SK-N-SH (cell line): ENCODE data around the gene GPR179. TPM values are rescaled to one million over a fixed set of nuclear protein-coding genes. Genes with fewer than 3 reads are reported as not detected.
"Not testable (repeated sequence)": the region's sequence is repeated elsewhere in the genome, so short reads cannot be mapped to it uniquely, and the experiment has no call there.

Source experiments
- CTCF ChIA-PET: fragments of 300-600, 350-600 bp; formaldehyde crosslinking; extraction: SDS; loops from one replicate; lab custom pipeline; 2021; lab: Yijun Ruan, JAX
- POLR2A ChIA-PET: fragments of 350-600 bp; sonication (Branson Sonifier 250); formaldehyde crosslinking; extraction: SDS; loops from one replicate; lab custom pipeline; 2020; ENCODE audit warnings: antibody characterized with exemption, inconsistent platforms; lab: Yijun Ruan, JAX
- DNase-seq: peaks from one replicate; pipeline ENCODE4 v3.0.0; 2012
- H2AFZ ChIP-seq: fragments of 200-600 bp; sonication (generic); 2 replicates; pipeline ENCODE4 v1.8.1; 2016; ENCODE audit warnings: antibody characterized with exemption, mild to moderate bottlenecking, low read depth
- H3F3A ChIP-seq: fragments of 200-600 bp; sonication (generic); replicated peaks from 2 replicates; pipeline ENCODE3; 2016; ENCODE audit warnings: antibody characterized with exemption, mild to moderate bottlenecking; ENCODE audit not compliant: insufficient read depth
- H3K27ac ChIP-seq, 2 experiments: fragments of 200-500 bp in 1 of 2; fragments of 200-600 bp in 1 of 2; sonication (Bioruptor generic) in 1 of 2; sonication (generic), shearing (Covaris generic) in 1 of 2; 2 replicates each; pipeline versions ENCODE4 v1.5.1 to v1.6.1; 2014 to 2016; ENCODE audit warnings: low read depth in 2 of 2, inconsistent platforms in 1 of 2, low read length in 1 of 2, mild to moderate bottlenecking in 1 of 2, mixed read lengths in 1 of 2
- H3K27me3 ChIP-seq: fragments of 200-600 bp; sonication (generic), shearing (Covaris generic); 2 replicates; pipeline ENCODE4 v1.6.1; 2016; ENCODE audit warnings: mixed run types; ENCODE audit not compliant: insufficient read depth
- H3K36me3 ChIP-seq, 2 experiments: fragments of 200-500 bp in 1 of 2; fragments of 200-600 bp in 1 of 2; sonication (Bioruptor generic) in 1 of 2; sonication (generic) in 1 of 2; replicated peaks in 1 of 2; 2 replicates each; pipeline versions ENCODE3 to v1.5.1; 2014 to 2016; ENCODE audit warnings: low read length in 1 of 2, mild to moderate bottlenecking in 1 of 2; ENCODE audit not compliant: insufficient read depth in 2 of 2, control insufficient read depth in 1 of 2
- H3K4me1 ChIP-seq, 2 experiments: fragments of 200-500 bp in 1 of 2; fragments of 200-600 bp in 1 of 2; sonication (Bioruptor generic) in 1 of 2; sonication (generic), shearing (Covaris generic) in 1 of 2; 2 replicates each; pipeline versions ENCODE4 v1.5.1 to v1.6.1; 2014 to 2016; ENCODE audit warnings: low read depth in 1 of 2, low read length in 1 of 2, mixed run types in 1 of 2; ENCODE audit not compliant: insufficient read depth in 2 of 2, control insufficient read depth in 1 of 2
- H3K4me2 ChIP-seq: fragments of 200-600 bp; sonication (generic), shearing (Covaris generic); 2 replicates; pipeline ENCODE4 v1.6.1; 2017; ENCODE audit warnings: mixed run types
- H3K4me3 ChIP-seq, 2 experiments: fragments of 200-500 bp in 1 of 2; fragments of 200-600 bp in 1 of 2; sonication (Bioruptor generic) in 1 of 2; sonication (generic), shearing (Covaris generic) in 1 of 2; 2 replicates each; pipeline versions ENCODE4 v1.5.1 to v1.8.1; 2014 to 2016; ENCODE audit warnings: low read depth in 2 of 2, inconsistent platforms in 1 of 2, low read length in 1 of 2, mild to moderate bottlenecking in 1 of 2, mixed read lengths in 1 of 2, moderate library complexity in 1 of 2
- H3K79me2 ChIP-seq: fragments of 200-600 bp; sonication (generic); 2 replicates; pipeline ENCODE4 v1.8.1; 2017; ENCODE audit warnings: mild to moderate bottlenecking; ENCODE audit not compliant: insufficient read depth
- H3K9ac ChIP-seq: fragments of 200-600 bp; sonication (generic); 2 replicates; pipeline ENCODE4 v1.6.1; 2017; ENCODE audit warnings: mixed run types
- H3K9me2 ChIP-seq: fragments of 200-600 bp; sonication (generic); 2 replicates; pipeline ENCODE4 v1.6.1; 2017; ENCODE audit warnings: mixed run types
- H3K9me3 ChIP-seq: fragments of 200-600 bp; sonication (generic); 2 replicates; pipeline ENCODE4 v1.6.1; 2017; ENCODE audit warnings: mixed run types, mild to moderate bottlenecking, moderate library complexity
- H4K20me1 ChIP-seq: fragments of 200-600 bp; sonication (generic); 2 replicates; pipeline ENCODE4 v1.6.1; 2017; ENCODE audit warnings: mild to moderate bottlenecking, mixed run types; ENCODE audit not compliant: insufficient read depth
- CHD2 ChIP-seq: fragments of 150-350 bp; IDR thresholded peaks from 2 replicates; pipeline ENCODE4 v1.6.1; 2018; ENCODE audit warnings: low read length; ENCODE audit not compliant: partially characterized antibody
- EP300 ChIP-seq, 2 experiments: IDR thresholded peaks; 2 replicates each; pipeline versions ENCODE4 v1.4.0 to v1.6.1; 2012; ENCODE audit warnings: borderline replicate concordance in 1 of 2, low read depth in 1 of 2, low read length in 1 of 2
- FOXM1 ChIP-seq: IDR thresholded peaks from 2 replicates; pipeline ENCODE4 v1.4.0; 2012; ENCODE audit warnings: low read depth, mild to moderate bottlenecking
- MXI1 ChIP-seq: IDR thresholded peaks from 2 replicates; pipeline ENCODE4 v1.6.1; 2012; ENCODE audit warnings: mild to moderate bottlenecking, low read depth, low read length, improper control_type of control experiment
- NFIC ChIP-seq: IDR thresholded peaks from 2 replicates; pipeline ENCODE4 v1.4.0; 2012; ENCODE audit warnings: borderline replicate concordance
- NRF1 ChIP-seq: IDR thresholded peaks from 2 replicates; pipeline ENCODE4 v1.6.1; 2012; ENCODE audit warnings: low read depth, mild to moderate bottlenecking, low read length
- POLR2AphosphoS5 ChIP-seq: IDR thresholded peaks from 2 replicates; pipeline ENCODE4 v1.6.1; 2012; ENCODE audit warnings: low read depth, low read length
- RAD21 ChIP-seq: IDR thresholded peaks from 2 replicates; pipeline ENCODE4 v1.6.1; 2012; ENCODE audit warnings: mild to moderate bottlenecking, low read length
- SIN3A ChIP-seq: IDR thresholded peaks from 2 replicates; pipeline ENCODE4 v1.6.1; 2012; ENCODE audit warnings: low read depth, mild to moderate bottlenecking, low read length, moderate library complexity, borderline replicate concordance
- TAF1 ChIP-seq: IDR thresholded peaks from 2 replicates; pipeline ENCODE4 v1.6.1; 2012; ENCODE audit warnings: low read depth, mild to moderate bottlenecking, low read length, moderate library complexity, borderline replicate concordance
- TEAD4 ChIP-seq: IDR thresholded peaks from 2 replicates; pipeline ENCODE4 v1.4.0; 2012; ENCODE audit warnings: mild to moderate bottlenecking, borderline replicate concordance; ENCODE audit not compliant: insufficient read depth
- YY1 ChIP-seq: IDR thresholded peaks from 2 replicates; pipeline ENCODE4 v1.4.0; 2012; ENCODE audit warnings: low read depth, mild to moderate bottlenecking
- whole genome bisulfite sequencing: methylation state at CpG from one replicate; pipeline ENCODE4 v1.1.6; 2017; ENCODE audit warnings: low lambda C conversion rate; 5-methylcytosine and 5-hydroxymethylcytosine counted together
- polyA plus RNA-seq, 3 experiments: library from polyadenylated mRNA; depleted of rRNA; stranded (reverse); fragments of >200 nt; gene quantifications; 2 replicates each; pipeline ENCODE4 v1.2.3, GENCODE V29; 2012
- TF ChIP-seq, protein P1 (sequence below): IDR thresholded peaks from 2 replicates; pipeline ENCODE4; 2012
- TF ChIP-seq, protein P2 (sequence below): fragments of 150-350 bp; IDR thresholded peaks from 2 replicates; pipeline ENCODE4 v1.6.1; 2016; ENCODE audit warnings: mild to moderate bottlenecking, low read depth, low read length
- TF ChIP-seq, protein P3 (sequence below): fragments of 150-350 bp; IDR thresholded peaks from 2 replicates; pipeline ENCODE4 v1.6.1; 2017; ENCODE audit warnings: antibody characterized with exemption, low read length, low read depth, borderline replicate concordance
- TF ChIP-seq, protein P4 (sequence below): IDR thresholded peaks from 2 replicates; pipeline ENCODE4 v1.4.0; 2012; ENCODE audit warnings: low read depth
- TF ChIP-seq, protein P5 (sequence below): IDR thresholded peaks from 2 replicates; pipeline ENCODE4 v1.6.1; 2012; ENCODE audit warnings: mild to moderate bottlenecking, low read depth, low read length, moderate library complexity
- TF ChIP-seq, protein P6 (sequence below): IDR thresholded peaks from 2 replicates; pipeline ENCODE4 v1.4.0; 2012; ENCODE audit warnings: low read depth, borderline replicate concordance

GPR179 gene
- polyA plus RNA-seq, 1 of the 3 experiments (the other 2 are of a cell fraction) = 0.02 TPM

DNA sequence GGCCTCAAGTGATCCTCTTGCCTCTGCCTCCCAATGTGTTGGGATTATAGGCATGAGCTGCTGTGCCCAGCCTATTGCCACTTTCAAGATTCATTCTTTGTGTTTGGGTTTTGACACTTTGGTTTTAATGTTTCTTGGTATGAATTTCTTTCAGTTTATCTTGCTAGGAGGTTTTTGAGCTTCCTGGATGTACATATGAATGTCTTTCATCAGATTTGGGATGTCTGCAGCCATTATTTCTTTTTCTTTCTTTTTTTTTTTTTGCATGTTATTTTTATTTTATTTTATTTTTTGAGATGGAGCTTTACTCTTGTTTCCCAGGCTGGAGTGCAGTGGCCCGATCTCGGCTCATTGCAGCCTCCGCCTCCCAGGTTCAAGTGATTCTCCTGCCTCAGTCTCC is 28.3 kb downstream of the GPR179 start:
- no peaks in the 10 kb centered on the region for H3K9me3 ChIP-seq
- CTCF ChIA-PET = interaction anchor here (1.6 kb wide), 1 partner anchor 26 kb away, joined by 4 read pairs; no protein-coding TSS in a partner anchor
- H3K27me3 ChIP-seq = no peaks in the 10 kb centered on the region
- no peak overlapping the region for H3K4me2 ChIP-seq
- H3K9ac ChIP-seq = no peak overlapping the region
- H3K4me3 ChIP-seq = no peak overlapping the region
- POLR2A ChIA-PET = no interaction called here
- H3K9me2 ChIP-seq = no peaks in the 10 kb centered on the region
- no peaks in the 10 kb centered on the region for H3K79me2 ChIP-seq
- no peaks in the 10 kb centered on the region for H3F3A ChIP-seq
- H3K36me3 ChIP-seq = peaks cover 3 to 12% of the 10 kb centered on the region in 2 experiments
- no peak for TF ChIP-seq POLR2AphosphoS5
- TF ChIP-seq EP300 (IDR thresholded peaks at IDR 0.05; ENCODE audit: borderline replicate concordance in 1 of 2, low read depth in 1 of 2, low read length in 1 of 2) = no peak
- TF ChIP-seq, protein P1, sequence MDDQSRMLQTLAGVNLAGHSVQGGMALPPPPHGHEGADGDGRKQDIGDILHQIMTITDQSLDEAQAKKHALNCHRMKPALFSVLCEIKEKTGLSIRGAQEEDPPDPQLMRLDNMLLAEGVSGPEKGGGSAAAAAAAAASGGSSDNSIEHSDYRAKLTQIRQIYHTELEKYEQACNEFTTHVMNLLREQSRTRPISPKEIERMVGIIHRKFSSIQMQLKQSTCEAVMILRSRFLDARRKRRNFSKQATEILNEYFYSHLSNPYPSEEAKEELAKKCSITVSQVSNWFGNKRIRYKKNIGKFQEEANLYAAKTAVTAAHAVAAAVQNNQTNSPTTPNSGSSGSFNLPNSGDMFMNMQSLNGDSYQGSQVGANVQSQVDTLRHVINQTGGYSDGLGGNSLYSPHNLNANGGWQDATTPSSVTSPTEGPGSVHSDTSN = no peak
- no peak for TF ChIP-seq TEAD4
- TF ChIP-seq, protein P2, sequence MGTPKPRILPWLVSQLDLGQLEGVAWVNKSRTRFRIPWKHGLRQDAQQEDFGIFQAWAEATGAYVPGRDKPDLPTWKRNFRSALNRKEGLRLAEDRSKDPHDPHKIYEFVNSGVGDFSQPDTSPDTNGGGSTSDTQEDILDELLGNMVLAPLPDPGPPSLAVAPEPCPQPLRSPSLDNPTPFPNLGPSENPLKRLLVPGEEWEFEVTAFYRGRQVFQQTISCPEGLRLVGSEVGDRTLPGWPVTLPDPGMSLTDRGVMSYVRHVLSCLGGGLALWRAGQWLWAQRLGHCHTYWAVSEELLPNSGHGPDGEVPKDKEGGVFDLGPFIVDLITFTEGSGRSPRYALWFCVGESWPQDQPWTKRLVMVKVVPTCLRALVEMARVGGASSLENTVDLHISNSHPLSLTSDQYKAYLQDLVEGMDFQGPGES = no peak
- TF ChIP-seq RAD21 = no peak
- TF ChIP-seq, protein P3, sequence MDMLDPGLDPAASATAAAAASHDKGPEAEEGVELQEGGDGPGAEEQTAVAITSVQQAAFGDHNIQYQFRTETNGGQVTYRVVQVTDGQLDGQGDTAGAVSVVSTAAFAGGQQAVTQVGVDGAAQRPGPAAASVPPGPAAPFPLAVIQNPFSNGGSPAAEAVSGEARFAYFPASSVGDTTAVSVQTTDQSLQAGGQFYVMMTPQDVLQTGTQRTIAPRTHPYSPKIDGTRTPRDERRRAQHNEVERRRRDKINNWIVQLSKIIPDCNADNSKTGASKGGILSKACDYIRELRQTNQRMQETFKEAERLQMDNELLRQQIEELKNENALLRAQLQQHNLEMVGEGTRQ = no peak
- no peak for TF ChIP-seq NFIC
- TF ChIP-seq MXI1 = no peak
- TF ChIP-seq FOXM1 = no peak
- H3K4me1 ChIP-seq = no peaks in the 10 kb centered on the region
- no peak for DNase-seq
- H3K27ac ChIP-seq = no peak overlapping the region
- H2AFZ ChIP-seq = no peak overlapping the region
- H4K20me1 ChIP-seq = no peaks in the 10 kb centered on the region
- 65% methylated on average over 3 of the region's 3 CpGs for WGBS

DNA sequence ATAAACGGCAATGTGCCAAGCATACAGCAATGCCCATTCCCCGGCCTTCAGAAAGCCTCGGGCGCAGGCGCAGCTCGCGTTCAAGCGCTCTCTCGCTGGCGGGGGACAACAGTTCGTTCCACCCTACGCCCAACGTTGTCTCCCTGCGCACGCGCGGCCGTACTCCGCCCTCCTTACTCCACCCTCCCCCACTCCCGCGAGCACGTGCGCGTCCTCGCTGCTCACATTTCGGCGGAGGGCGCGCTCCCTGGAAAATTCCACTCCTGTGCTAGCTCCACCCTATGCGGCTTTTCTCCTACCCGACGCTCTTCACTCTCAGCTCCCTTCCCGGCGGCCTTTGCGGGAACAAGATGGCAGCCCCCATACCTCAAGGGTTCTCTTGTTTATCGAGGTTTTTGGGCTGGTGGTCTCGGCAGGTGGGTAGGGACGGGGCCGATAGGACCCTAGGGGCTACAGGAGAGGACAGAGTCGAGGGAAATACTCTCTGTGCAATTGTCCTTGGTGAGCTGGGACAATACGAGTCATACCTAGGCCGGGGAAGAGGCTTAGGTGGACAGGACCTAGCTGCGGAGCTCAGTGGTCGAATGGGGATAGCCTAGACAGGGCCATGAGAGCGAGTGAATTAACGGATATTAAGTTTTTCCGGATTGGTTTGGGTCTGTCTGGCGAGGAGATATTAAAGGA is 46.8 kb downstream of the GPR179 start, which contains the start of gene MRPL45:
MRPL45 (plus strand) TSS at position 335 of the 684 bp plus-strand sequence; CDS start at position 351, 16 bp downstream.
- WGBS = 2% methylated on average over 44 of the region's 48 CpGs
- TF ChIP-seq NRF1 (peak; percentile 85), CHD2 (peak; percentile 65), TAF1 (0 out of 2 replicates have a peak, but pooled peaks have one; percentile 57), MXI1 (peak; percentile 36; the same call in 1 of the 2 replicates), EP300 (IDR thresholded peaks at IDR 0.05; ENCODE audit: borderline replicate concordance in 1 of 2, low read depth in 1 of 2, low read length in 1 of 2) (0 out of 4 replicates have a peak, but pooled peaks of 1 of the 2 experiments have one; percentile 25), YY1 (peak; percentile 90), POLR2AphosphoS5 (peak; percentile 45; the same call in 1 of the 2 replicates), SIN3A (0 out of 2 replicates have a peak, but pooled peaks have one; percentile 24)
- TF ChIP-seq, protein P4, sequence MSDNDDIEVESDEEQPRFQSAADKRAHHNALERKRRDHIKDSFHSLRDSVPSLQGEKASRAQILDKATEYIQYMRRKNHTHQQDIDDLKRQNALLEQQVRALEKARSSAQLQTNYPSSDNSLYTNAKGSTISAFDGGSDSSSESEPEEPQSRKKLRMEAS = peak; percentile 88
- TF ChIP-seq, protein P5, sequence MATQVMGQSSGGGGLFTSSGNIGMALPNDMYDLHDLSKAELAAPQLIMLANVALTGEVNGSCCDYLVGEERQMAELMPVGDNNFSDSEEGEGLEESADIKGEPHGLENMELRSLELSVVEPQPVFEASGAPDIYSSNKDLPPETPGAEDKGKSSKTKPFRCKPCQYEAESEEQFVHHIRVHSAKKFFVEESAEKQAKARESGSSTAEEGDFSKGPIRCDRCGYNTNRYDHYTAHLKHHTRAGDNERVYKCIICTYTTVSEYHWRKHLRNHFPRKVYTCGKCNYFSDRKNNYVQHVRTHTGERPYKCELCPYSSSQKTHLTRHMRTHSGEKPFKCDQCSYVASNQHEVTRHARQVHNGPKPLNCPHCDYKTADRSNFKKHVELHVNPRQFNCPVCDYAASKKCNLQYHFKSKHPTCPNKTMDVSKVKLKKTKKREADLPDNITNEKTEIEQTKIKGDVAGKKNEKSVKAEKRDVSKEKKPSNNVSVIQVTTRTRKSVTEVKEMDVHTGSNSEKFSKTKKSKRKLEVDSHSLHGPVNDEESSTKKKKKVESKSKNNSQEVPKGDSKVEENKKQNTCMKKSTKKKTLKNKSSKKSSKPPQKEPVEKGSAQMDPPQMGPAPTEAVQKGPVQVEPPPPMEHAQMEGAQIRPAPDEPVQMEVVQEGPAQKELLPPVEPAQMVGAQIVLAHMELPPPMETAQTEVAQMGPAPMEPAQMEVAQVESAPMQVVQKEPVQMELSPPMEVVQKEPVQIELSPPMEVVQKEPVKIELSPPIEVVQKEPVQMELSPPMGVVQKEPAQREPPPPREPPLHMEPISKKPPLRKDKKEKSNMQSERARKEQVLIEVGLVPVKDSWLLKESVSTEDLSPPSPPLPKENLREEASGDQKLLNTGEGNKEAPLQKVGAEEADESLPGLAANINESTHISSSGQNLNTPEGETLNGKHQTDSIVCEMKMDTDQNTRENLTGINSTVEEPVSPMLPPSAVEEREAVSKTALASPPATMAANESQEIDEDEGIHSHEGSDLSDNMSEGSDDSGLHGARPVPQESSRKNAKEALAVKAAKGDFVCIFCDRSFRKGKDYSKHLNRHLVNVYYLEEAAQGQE = 0 out of 2 replicates have a peak, but pooled peaks have one; percentile 17
- TF ChIP-seq, protein P6, sequence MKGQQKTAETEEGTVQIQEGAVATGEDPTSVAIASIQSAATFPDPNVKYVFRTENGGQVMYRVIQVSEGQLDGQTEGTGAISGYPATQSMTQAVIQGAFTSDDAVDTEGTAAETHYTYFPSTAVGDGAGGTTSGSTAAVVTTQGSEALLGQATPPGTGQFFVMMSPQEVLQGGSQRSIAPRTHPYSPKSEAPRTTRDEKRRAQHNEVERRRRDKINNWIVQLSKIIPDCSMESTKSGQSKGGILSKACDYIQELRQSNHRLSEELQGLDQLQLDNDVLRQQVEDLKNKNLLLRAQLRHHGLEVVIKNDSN = peak; percentile 57; the same call in 1 of the 2 replicates

More for the DNA sequence above, 46.8 kb downstream of the GPR179 start, which contains the start of gene MRPL45:
- Histone ChIP-seq H3K9ac (peak within 1 kb of the TSS; percentile 76), H3K4me3 (peak within 1 kb of the TSS; percentile 55 to 67), H2AFZ (peak within 1 kb of the TSS; percentile 81; the same call in 1 of the 2 replicates), H3K4me2 (peak within 1 kb of the TSS; percentile 76), H3K27ac (peak within 1 kb of the TSS in 1 of 2 experiments; percentile 28; a peak in 2 of 4 replicates)
- H4K20me1 ChIP-seq, H3K9me3 ChIP-seq, POLR2A ChIA-PET, H3F3A ChIP-seq, H3K4me1 ChIP-seq, H3K27me3 ChIP-seq, H3K79me2 ChIP-seq, H3K9me2 ChIP-seq, CTCF ChIA-PET, H3K36me3 ChIP-seq: not testable (repeated sequence)
- peak; percentile 93 for DNase-seq
